IPS-NIHi7 (cell line): ENCODE measurements around the gene ATG10.
"Not testable (repeated sequence)": the region's sequence is repeated elsewhere in the genome, so short reads cannot be mapped to it uniquely, and the experiment has no call there.

Source experiments
- DNase-seq: peaks from one replicate; pipeline ENCODE4 v3.0.0; 2012; ENCODE audit warnings: mixed read lengths; ENCODE audit errors: extremely low spot score

ATG10 gene

GRCh38 chr5:81982172-81982685, 10.4 kb downstream of the ATG10 start:
- not testable (repeated sequence) for DNase-seq

- not testable (repeated sequence) for DNase-seq
These were observed 11.3 kb downstream of the ATG10 start for GRCh38 chr5:81983148-81983547.

- DNase-seq, result not testable (repeated sequence)
These were observed 11.7 kb downstream of the ATG10 start for GRCh38 chr5:81983563-81983962.

GRCh38 chr5:81986126-81986525, 14.3 kb downstream of the ATG10 start:
- no peak for DNase-seq

- no peak for DNase-seq
These were observed 17.4 kb downstream of the ATG10 start for GRCh38 chr5:81989204-81989603.

GRCh38 chr5:81994679-81995078, 22.9 kb downstream of the ATG10 start:
- no peak for DNase-seq

GRCh38 chr5:81995407-81995806, 23.6 kb downstream of the ATG10 start:
- DNase-seq, result no peak

GRCh38 chr5:82004511-82004910, 32.7 kb downstream of the ATG10 start:
- no peak for DNase-seq

GRCh38 chr5:82009869-82010268, 38.0 kb downstream of the ATG10 start:
- not testable (repeated sequence) for DNase-seq

- no peak for DNase-seq
These were observed 38.9 kb downstream of the ATG10 start for GRCh38 chr5:82010696-82011095.

- DNase-seq, result no peak
These were observed 39.9 kb downstream of the ATG10 start for GRCh38 chr5:82011761-82012160.

- not testable (repeated sequence) for DNase-seq
These were observed 42.8 kb downstream of the ATG10 start for GRCh38 chr5:82014644-82015043.

GRCh38 chr5:82018462-82018861, 46.6 kb downstream of the ATG10 start:
- DNase-seq, result no peak

- peak; percentile 33 for DNase-seq
These were observed 47.7 kb downstream of the ATG10 start for GRCh38 chr5:82019342-82020138.

- DNase-seq, result no peak
These were observed 50.7 kb downstream of the ATG10 start for GRCh38 chr5:82022499-82022898.

- no peak for DNase-seq
These were observed 51.8 kb downstream of the ATG10 start for GRCh38 chr5:82023644-82024043.

GRCh38 chr5:82031220-82032119, 59.6 kb downstream of the ATG10 start:
- peak; percentile 41 for DNase-seq

- not testable (repeated sequence) for DNase-seq
These were observed 71.1 kb downstream of the ATG10 start for GRCh38 chr5:82042894-82043293.

- DNase-seq, result no peak
These were observed 72.2 kb downstream of the ATG10 start for GRCh38 chr5:82044010-82044409.

- DNase-seq, result no peak
These were observed 73.9 kb downstream of the ATG10 start for GRCh38 chr5:82045554-82046275.

GRCh38 chr5:82046276-82046647, 74.4 kb downstream of the ATG10 start:
- no peak for DNase-seq

- DNase-seq, result no peak
These were observed 79.1 kb downstream of the ATG10 start for GRCh38 chr5:82050955-82051354.
